Fibroblast of skin of right biceps (primary cell): ENCODE data around the gene IBTK.
"Not testable (repeated sequence)": the region's sequence is repeated elsewhere in the genome, so short reads cannot be mapped to it uniquely, and the experiment has no call there.

Experiments used
- DNase-seq: peaks from one replicate; pipeline ENCODE4 v3.0.0-alpha.2; 2013

Gene IBTK

DNA sequence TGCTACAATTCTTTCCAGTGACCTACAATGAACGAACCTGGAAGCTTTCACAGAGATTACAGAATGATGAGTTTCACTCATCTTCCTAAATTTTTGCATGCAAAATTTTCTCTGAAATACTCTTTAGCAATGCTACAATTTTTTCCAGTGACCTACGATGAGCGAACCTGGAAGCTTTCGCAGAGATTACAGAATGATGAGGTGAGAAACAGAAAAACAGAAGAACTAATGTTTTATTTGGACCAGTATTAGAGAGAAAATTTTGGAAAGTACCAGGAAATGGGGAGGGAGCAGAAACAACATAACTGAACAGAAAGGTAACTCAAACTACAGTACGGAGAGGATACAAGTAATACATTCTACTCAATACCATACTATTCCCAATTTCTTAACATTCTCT, 75.0 kb downstream of the IBTK start:
- DNase-seq: no peak

DNA sequence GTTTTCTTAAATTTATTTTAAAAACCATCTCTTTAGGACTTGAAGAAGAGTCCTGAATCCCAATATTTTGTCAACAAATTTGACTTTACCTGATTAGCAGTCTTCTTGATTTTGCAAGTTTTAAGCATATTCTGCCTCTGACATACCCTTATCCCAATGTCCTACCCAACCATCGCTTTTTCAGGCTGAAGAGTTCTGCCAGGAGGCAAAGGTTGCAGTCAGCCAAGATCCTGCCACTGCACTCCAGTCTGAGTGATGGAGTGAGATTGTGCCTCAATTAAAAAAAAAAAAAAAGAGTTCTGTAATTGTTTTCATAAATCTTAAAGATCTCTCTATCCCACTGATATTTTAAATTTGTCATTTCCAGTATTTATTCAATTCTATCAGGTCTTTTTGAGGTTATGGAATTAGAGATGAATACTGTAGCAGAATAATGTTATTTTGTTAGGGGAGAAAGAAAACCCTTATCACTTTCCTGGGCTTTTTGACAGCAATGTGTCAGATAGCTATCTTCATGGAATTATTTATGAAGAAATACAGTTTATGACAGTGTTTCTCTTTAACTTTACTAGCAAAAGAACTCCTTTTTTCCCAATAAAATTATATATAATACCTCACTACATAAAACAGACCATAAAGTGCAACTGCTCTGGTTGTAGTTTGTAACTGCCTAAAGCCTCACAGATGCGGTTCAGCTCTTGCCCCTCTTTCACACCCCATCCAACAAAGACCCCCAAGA, 78.2 kb downstream of the IBTK start:
- no peak for DNase-seq

DNA sequence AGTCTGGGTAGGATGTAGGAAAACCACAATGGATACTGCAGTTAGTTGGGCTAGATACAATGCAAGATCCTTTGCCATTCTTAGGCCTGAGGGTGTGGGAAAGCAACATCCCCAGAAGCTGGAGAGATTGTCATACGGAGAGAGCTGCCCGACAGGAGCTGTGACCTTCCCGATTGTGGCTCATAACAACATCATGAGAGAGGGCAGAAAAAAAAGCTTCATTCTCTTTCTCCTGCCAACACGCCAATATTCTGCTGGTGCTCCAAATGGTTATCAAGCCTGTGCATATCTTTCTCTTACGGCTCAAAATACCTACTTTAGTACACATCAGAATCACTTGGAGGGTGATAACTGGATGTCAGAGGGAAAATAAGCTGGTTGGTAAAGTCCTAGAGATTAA, 81.1 kb downstream of the IBTK start:
- no peak for DNase-seq

GRCh38 chr6:82160255-82160990, 87.1 kb downstream of the IBTK start:
- no peak for DNase-seq

- DNase-seq: not testable (repeated sequence)
Observed at GRCh38 chr6:82152786-82153185, 94.8 kb downstream of the IBTK start.

DNA sequence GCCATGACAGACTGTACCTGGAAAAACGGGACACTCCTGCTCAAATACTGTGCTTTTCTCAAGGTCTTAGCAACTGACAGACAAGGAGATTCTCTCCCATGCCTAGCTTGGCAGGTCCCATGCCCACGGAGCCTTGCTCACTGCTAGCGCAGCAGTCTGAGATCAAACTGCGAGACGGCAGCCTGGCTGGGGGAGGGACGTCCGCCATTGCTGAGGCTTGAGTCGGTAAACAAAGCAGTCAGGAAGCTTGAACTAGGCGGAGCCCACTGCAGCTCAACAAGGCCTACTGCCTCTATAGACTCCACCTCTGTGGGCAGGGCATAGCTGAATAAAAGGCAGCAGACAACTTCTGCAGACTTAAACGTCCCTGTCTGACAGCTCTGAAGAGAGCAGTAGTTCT, 96.4 kb downstream of the IBTK start:
- DNase-seq: not testable (repeated sequence)

- DNase-seq: peak; percentile 11
Observed at GRCh38 chr6:82145926-82146452, 101.6 kb downstream of the IBTK start.

- peak; percentile 97 for DNase-seq
Observed at GRCh38 chr6:82144852-82145340, 102.6 kb downstream of the IBTK start.

DNA sequence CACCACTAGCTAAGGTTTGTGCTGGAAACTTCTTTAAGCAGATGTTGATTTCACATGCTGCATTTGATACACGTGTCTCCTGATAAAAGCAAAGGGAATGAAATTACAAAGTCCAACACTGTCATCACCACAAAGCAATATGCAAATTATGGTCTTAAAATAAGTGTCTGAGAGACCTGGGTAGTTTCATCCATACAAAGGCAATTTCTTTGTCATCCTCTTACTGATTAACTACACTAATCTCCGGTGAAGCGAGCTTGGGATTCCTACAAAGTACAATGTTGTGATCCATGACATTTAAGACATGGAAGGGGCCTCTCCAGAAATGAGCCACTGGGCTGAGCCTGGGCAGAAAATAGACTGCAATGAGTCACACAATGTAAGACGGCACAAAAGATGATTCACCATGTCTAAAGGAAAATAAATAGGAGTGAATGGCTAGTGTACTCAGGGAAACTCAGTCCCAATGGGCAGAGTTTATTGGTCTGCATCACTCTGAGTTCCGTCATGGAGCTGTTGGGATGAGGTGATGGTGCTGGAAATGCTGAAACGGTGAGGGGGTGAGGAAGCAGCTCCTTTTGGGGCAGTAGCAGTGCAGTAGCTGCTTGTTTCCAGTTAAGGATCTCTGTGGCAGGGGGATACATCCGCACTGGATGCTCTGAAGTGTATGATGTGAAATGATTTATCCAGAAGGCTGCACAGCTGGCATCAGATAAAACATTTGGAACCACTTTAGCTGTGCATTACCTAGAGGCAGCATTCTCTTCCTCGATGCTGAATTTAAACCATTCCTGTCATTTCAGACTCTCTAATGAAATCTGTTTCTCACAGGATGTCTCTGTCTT, 103.3 kb downstream of the IBTK start:
- DNase-seq: peak; percentile 98

GRCh38 chr6:82143041-82143481, 104.5 kb downstream of the IBTK start:
- DNase-seq: peak; percentile 95

DNA sequence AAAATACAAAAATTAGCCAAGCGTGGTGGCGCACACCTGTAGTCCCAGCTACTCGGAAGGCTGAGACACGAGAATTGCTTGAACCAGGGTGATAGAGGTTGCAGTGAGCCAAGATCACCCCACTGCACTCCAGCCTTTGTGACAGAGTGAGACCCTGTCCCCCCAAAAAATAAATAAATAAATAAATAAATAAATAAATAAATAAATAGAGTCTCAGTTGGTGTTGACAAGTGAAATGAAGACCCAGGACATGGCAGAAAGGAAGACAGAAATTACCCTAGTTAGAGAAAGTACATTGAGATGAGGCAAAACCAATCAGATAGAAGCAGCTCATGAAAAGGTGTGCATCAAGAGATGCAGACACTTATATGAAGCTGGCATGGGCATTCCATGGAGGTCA, 105.0 kb downstream of the IBTK start:
- DNase-seq: no peak

- no peak for DNase-seq
Observed at GRCh38 chr6:82138075-82138791, 109.3 kb downstream of the IBTK start.

- no peak for DNase-seq
Observed at GRCh38 chr6:82131441-82131840, 116.1 kb downstream of the IBTK start.

DNA sequence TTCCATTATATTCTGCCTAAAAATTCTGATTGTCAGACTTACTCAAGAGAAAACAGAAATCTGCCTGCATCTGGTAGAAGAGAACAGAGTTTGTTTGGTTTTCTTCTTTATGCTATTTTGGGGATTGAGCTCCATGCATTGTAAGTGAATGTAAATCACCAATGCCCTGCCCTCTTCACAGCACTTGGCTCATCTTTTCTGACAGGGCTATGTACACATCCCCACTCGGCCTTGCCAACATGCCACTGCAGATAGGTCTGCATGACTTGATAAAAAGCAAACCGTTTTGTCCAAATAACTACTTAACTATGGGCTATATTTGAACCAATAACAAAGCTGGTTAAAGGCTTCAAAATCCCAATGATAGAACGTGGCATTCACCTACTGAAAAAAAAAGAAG, 117.7 kb downstream of the IBTK start:
- DNase-seq: no peak

DNA sequence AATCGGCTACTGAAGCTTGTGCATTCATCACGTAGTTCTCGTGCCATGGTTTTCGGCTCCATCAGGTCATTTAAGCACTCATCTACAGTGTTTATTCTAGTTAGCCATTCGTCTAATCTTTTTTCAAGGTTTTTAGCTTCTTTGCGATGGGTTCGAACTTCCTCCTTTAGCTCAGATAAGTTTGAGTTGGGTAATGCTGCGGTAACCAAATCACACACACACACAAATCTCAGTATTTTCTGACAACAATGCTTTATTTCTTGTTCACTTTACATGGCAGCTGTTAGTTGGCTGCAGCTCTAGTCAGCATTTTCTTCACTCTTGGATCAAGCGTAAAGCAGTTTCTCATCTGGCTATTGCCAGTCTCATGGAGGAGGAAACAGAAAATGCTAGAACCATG, 118.6 kb downstream of the IBTK start:
- DNase-seq: not testable (repeated sequence)

DNA sequence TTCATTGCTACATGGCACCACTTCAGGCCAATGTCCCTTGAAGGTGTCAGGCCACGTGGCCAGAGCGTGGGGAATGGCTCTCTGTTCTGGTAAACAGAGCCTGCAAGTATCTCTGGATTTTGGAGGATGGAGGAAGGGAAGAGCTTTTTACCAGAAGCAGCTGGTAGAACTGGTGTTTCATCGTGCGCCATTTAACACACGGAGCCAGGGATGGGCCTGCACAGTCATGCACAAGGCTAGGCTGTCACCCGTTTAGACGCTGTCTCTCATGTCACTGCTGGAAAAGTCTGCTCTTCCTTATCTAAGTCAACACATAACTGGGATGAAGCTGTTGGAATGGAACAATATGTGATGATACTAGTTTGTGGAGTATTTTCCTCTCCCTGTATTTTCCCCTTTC, 123.9 kb downstream of the IBTK start:
- no peak for DNase-seq
